ENCODE measurements around the gene SYNC.
"Not testable (repeated sequence)": the region's sequence is repeated elsewhere in the genome, so short reads cannot be mapped to it uniquely, and the experiment has no call there.

The SYNC gene

GRCh38 chr1:32724678-32725614, 22.4 kb upstream of the SYNC start:
- DNase-seq, result peak; percentile 93

- DNase-seq, result no peak
Measured at GRCh38 chr1:32719681-32720275, 17.2 kb upstream of the SYNC start.

GRCh38 chr1:32718527-32718926, 16.0 kb upstream of the SYNC start:
- no peak for DNase-seq

- DNase-seq, result no peak
Measured at GRCh38 chr1:32718036-32718435, 15.5 kb upstream of the SYNC start.

- DNase-seq, result no peak
Measured at GRCh38 chr1:32717503-32717902, 14.9 kb upstream of the SYNC start.

- peak; percentile 70 for DNase-seq
Measured at GRCh38 chr1:32716312-32717148, 14.0 kb upstream of the SYNC start.

GRCh38 chr1:32715901-32716311, 13.3 kb upstream of the SYNC start:
- DNase-seq, result peak; percentile 12

- DNase-seq, result no peak
Measured at GRCh38 chr1:32714277-32714676, 11.7 kb upstream of the SYNC start.

GRCh38 chr1:32713081-32713480, 10.5 kb upstream of the SYNC start:
- no peak for DNase-seq

GRCh38 chr1:32711221-32711620, 8.7 kb upstream of the SYNC start:
- not testable (repeated sequence) for DNase-seq

- no peak for DNase-seq
Measured at GRCh38 chr1:32709476-32709875, 6.9 kb upstream of the SYNC start.

- peak; percentile 40 for DNase-seq
Measured at GRCh38 chr1:32709075-32709474, 6.5 kb upstream of the SYNC start.

GRCh38 chr1:32706491-32706890, 3.9 kb upstream of the SYNC start:
- no peak for DNase-seq

GRCh38 chr1:32705516-32705915, 2.9 kb upstream of the SYNC start:
- no peak for DNase-seq

- DNase-seq, result peak; percentile 99
Measured at GRCh38 chr1:32703479-32704291, 1.1 kb upstream of the SYNC start.

GRCh38 chr1:32701951-32702598, 495 bp downstream of the SYNC start:
- DNase-seq, result no peak

- DNase-seq, result no peak
Measured at GRCh38 chr1:32701421-32701911, 1.1 kb downstream of the SYNC start.

- not testable (repeated sequence) for DNase-seq
Measured at GRCh38 chr1:32696996-32697395, 5.6 kb downstream of the SYNC start.

- no peak for DNase-seq
Measured at GRCh38 chr1:32696041-32696440, 6.5 kb downstream of the SYNC start.

- no peak for DNase-seq
Measured at GRCh38 chr1:32695098-32695904, 7.3 kb downstream of the SYNC start.

Measured in NCI-H226 (cell line).